GM18517 (cell line): Measurements from ENCODE around the gene P2RX6.
"Not testable (repeated sequence)": the region's sequence is repeated elsewhere in the genome, so short reads cannot be mapped to it uniquely, and the experiment has no call there.

Source experiments
- ATAC-seq: cut with Tn5 transposase; IDR thresholded peaks from one replicate; pipeline ENCODE4 v1.9.1; 2021; ENCODE audit warnings: mild to moderate bottlenecking, moderate library complexity; ENCODE audit not compliant: unreplicated experiment

The P2RX6 gene

DNA sequence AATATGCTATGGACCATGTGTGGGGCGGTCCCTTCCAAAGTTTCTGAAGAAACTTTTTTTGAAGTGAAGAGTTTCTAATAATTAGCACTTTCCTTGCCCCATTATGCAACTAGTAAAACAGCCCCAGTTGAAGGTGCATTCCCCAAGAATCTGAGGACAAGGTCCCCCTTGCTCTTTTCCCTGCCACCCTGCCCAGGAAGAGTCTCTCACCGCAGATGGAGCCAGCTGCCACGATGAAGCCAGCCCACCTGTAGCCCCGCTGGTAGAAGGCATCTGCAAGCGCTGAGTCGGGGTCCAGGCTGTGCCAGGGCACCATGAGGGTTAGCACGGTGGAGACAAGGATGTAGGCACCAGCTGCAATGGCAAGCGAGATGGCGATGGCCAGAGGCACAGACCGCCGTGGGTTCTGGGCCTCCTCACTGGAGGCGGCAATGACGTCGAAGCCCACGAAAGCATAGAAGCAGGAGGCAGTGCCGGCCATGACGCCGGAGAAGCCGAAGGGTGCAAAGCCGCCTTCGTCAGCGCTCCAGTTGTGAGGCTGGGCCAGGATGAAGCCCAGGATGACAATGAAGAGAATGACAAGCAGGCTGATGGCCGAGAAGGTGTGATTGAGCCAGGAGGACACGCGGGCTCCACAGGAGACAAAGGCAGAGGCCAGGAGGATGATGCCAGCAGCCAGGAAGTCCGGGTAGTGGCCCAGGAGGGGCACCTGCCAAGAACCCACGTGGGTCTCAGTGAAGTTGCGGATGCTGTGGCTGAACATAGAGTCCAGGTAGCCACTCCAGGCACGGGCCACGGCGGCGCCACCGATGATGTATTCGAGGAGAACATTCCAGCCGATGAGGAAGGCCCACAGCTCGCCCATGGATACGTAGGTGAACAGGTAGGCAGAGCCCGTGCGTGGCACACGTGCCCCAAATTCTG lies 15.9 kb downstream of the P2RX6 start:
- ATAC-seq, result no peak

DNA sequence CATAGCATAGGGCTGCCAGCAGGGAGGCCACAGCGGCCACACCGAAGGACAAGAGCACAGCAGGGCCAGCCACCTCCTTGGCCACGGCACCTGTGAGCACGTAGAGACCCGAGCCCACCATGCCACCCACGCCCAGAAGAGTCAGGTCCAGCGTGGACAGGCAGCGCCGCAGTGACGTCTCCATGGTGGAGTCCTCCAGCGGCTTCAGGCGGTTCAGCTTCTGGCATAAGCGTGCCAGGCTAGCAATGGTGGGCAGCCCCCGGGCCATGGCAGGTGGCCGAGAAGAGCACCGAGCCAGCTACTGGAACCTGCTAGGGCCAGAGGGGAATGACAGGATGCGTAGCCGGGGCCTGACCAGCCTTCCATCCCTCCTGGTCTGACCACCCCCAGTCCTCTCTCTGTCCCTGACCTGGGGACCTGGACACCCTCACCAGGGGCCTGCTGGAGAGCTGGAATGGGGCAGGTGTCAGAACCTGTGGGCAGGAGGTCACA lies 16.6 kb downstream of the P2RX6 start:
- no peak for ATAC-seq

- no peak for ATAC-seq
Measured at GRCh38 chr22:21032037-21032867, 17.3 kb downstream of the P2RX6 start, which contains the start of gene SLC7A4. SLC7A4 (minus strand) TSS chr22:21032561; CDS start chr22:21031812, 749 bp downstream.

DNA sequence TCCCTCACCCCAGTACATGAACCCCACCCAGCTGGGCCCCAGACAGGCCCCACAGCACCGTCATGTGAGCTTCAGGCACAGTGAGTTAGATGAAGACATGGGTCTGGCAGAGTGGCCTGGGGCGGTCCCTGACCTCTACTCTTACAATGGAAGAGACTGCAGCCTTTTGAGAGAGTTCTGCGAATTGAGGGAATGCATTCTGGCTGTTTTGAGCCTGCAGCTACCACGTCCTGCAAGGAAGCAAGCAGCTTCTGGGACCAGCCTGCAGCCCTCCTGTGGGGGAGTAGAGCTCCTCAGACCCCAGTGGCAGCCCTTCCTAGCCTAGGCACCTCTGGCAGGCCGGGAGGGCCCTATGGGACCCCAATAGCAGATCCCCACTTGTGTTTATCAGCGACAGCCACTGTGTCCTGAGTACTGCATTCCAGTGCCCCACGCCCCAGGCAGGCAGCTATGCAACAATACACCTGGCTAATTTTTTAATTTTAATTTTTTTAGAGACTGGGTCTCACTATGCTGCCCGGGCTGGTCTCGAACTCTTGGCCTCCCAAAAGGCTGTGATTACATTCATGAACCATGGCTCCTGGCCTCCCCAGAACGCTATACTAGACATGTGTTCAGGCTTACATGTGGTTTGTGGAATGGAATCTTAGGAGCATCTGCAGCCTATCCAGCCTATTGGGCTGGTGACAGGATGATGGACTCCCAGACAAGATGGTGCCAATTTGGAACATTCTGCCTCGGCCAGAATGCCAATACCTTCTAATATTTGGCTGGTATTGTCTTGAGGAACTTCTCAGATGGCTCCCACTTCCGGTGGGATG lies 18.1 kb downstream of the P2RX6 start:
- ATAC-seq, result no peak

GRCh38 chr22:21033895-21034294 lies 18.9 kb downstream of the P2RX6 start:
- ATAC-seq, result no peak

DNA sequence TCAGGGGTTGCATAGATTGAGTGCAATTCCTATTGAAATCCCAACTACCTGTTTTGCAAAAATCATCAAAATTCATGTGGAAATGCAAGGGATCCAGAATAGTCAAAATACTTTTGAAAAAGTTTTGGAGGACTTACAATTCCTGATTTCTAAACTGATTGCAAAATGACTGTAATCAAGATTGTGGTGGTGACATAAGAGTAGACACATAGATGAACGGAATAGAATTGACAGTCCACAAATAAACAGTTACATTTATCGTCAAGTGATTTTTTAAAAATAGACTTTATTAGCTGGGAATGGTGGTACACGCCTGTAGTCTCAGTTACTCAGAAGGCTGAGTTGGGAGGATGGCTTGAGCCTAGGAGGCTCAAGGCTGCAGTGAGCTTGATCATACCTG lies 20.0 kb downstream of the P2RX6 start:
- ATAC-seq, result no peak

DNA sequence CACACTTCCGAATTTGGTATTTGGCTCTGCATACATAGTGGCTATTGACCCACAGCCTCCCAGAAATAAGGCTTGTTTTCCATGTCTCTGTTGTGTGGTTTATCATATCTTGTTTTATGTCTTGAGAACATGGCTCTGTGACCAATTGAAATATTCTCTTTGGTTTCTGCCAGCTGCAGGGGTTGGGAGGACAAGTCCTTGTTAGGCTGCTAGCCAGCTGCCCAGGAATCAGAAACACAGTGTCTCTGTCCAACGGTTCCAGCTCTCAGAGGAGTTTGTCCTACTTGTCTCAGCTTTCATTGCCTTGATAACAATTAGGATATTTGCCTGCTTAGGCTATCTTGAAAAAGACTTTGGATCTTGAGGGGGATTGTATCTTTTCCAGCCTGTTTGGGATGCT lies 23.4 kb downstream of the P2RX6 start:
- ATAC-seq, result no peak

DNA sequence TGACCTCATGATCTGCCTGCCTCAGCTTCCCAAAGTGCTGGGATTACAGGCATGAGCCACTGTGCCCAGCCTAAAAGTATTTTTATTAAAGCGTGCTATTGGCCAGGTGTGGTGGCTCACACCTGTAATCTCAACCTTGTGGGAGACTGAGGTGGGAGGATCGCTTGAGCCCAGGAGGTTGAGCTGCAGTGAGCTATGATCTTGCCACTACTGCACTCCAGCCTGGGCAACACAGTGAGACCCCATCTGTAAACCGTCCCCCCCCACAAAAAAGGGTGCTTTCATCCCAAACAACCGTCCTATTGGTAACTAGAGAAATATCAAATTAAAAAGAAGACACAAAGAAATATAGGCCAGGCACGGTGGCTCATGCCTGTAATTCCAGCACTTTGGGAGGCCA lies 24.2 kb downstream of the P2RX6 start:
- ATAC-seq, result not testable (repeated sequence)

- no peak for ATAC-seq
Measured at GRCh38 chr22:21041937-21042336, 27.0 kb downstream of the P2RX6 start.

DNA sequence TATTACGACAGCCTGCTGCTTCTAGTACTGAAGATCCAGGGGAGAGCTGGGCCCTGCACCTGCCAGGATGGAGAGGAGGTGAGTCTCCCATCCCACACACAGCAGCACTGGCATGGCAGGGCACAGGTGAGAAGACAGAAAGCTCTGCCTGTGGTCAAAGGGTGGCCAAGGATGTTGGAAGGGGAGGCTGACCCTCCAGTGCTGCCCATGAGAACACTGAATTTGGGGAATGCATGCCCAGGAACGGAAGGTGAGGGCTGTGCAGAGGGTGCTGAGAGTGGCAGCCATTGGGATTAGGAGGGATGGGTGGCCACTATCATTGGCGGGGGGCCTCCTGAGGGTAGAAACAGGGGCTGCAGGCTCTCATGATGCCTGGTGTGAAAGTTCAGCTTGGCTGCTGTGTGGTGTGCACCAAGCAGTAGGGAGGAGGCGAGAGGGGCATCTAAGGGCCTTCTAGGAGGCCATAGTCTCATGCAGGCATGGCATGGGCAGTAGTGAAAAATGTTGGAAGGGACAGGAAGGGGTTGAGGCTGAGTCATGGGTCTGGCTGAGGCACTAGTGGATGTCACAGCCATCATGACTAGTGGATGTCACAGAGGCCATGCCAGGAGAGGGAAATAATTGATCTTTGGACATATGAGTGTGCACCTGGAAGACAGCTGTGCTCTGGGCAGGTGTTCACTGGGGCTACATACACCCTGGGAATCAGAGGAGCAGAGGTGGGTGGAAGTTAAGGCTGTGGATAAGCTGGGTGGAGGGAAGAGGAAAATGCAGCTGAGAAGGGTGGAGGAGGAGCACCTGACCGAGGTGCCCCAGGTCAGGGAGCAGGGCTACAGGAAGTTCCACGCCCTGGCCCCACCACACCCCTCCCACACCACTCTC lies 28.3 kb downstream of the P2RX6 start:
- no peak for ATAC-seq

- ATAC-seq, result no peak
Measured at GRCh38 chr22:21043860-21044535, 29.0 kb downstream of the P2RX6 start.

GRCh38 chr22:21044931-21045584 lies 30.1 kb downstream of the P2RX6 start:
- no peak for ATAC-seq

GRCh38 chr22:21045585-21046294 lies 30.8 kb downstream of the P2RX6 start, which contains the start of gene LRRC74B:
LRRC74B (plus strand) TSS chr22:21045946; CDS start chr22:21045987, 41 bp downstream.
- no peak for ATAC-seq

DNA sequence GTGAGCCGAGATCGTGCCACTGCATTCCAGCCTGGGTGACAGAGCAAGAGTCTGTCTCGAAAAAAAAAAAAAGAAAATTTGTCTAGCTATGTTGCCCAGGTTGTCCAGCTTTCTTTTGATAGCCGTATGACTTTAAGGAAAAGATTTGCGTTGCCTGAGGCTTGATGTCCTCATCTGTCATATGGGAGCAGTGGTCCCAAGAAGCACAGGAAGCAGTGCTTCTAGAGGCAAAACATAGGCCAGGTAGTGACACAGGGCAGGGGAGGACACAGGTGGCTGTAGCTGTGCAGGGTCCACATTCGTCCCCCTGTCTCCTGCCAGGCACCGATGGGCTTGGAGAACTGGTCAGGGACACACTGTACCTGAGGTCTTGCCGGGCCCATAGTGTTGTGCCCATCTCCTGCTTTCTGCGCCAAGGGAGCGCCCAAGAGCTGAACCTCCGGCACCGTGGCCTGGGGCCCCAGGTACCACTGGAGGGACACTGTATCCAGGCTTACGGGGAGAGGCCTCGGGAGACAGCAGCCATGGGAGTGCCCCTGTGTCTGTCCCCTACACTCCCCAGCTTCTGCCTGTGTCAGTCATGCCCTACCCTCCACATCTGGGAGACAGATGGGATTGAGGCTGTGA lies 32.2 kb downstream of the P2RX6 start:
- no peak for ATAC-seq

GRCh38 chr22:21047730-21048129 lies 32.8 kb downstream of the P2RX6 start:
- ATAC-seq, result no peak

- not testable (repeated sequence) for ATAC-seq
Measured at GRCh38 chr22:21048448-21048847, 33.5 kb downstream of the P2RX6 start.

- not testable (repeated sequence) for ATAC-seq
Measured at GRCh38 chr22:21048965-21049364, 34.0 kb downstream of the P2RX6 start.
